ENCODE results near the gene TBX4.
"Not testable (repeated sequence)": the region's sequence is repeated elsewhere in the genome, so short reads cannot be mapped to it uniquely, and the experiment has no call there.

The TBX4 gene

GRCh38 chr17:61425682-61426481, 26.3 kb upstream of the TBX4 start:
- no peak for DNase-seq
- intact Hi-C loops (cut with DNase I): no loop called here

GRCh38 chr17:61426482-61427304, 25.5 kb upstream of the TBX4 start:
- no peak for DNase-seq
- intact Hi-C loops (cut with DNase I): no loop called here

- intact Hi-C loops (cut with DNase I): no loop called here
- no peak for DNase-seq
Observed at GRCh38 chr17:61427567-61427966, 24.7 kb upstream of the TBX4 start.

- DNase-seq: no peak
- intact Hi-C loops (cut with DNase I): no loop called here
Observed at GRCh38 chr17:61429274-61429673, 22.9 kb upstream of the TBX4 start.

GRCh38 chr17:61429831-61430230, 22.4 kb upstream of the TBX4 start:
- DNase-seq; intact Hi-C loops (cut with DNase I): not testable (repeated sequence)

GRCh38 chr17:61431594-61432311, 20.5 kb upstream of the TBX4 start:
- intact Hi-C loops (cut with DNase I): no loop called here
- DNase-seq: no peak

GRCh38 chr17:61436273-61436672, 15.9 kb upstream of the TBX4 start:
- no peak for DNase-seq
- intact Hi-C loops (cut with DNase I): no loop called here

GRCh38 chr17:61436995-61437704, 15.1 kb upstream of the TBX4 start:
- DNase-seq: no peak
- intact Hi-C loops (cut with DNase I): no loop called here

- no peak for DNase-seq
- intact Hi-C loops (cut with DNase I): no loop called here
Observed at GRCh38 chr17:61440697-61441096, 11.5 kb upstream of the TBX4 start.

GRCh38 chr17:61441507-61441906, 10.7 kb upstream of the TBX4 start:
- intact Hi-C loops (cut with DNase I); DNase-seq: not testable (repeated sequence)

- intact Hi-C loops (cut with DNase I): no loop called here
- DNase-seq: no peak
Observed at GRCh38 chr17:61442136-61442775, 10.0 kb upstream of the TBX4 start.

GRCh38 chr17:61442878-61443474, 9.2 kb upstream of the TBX4 start:
- DNase-seq: no peak
- intact Hi-C loops (cut with DNase I): no loop called here

GRCh38 chr17:61443475-61443882, 8.7 kb upstream of the TBX4 start:
- no peak for DNase-seq
- intact Hi-C loops (cut with DNase I): no loop called here

- intact Hi-C loops (cut with DNase I): no loop called here
- DNase-seq: no peak
Observed at GRCh38 chr17:61444075-61444474, 8.1 kb upstream of the TBX4 start.

- no peak for DNase-seq
- intact Hi-C loops (cut with DNase I): no loop called here
Observed at GRCh38 chr17:61444831-61445230, 7.4 kb upstream of the TBX4 start.

- intact Hi-C loops (cut with DNase I): no loop called here
- DNase-seq: no peak
Observed at GRCh38 chr17:61447358-61447757, 4.9 kb upstream of the TBX4 start.

- intact Hi-C loops (cut with DNase I): no loop called here
Observed at GRCh38 chr17:61448042-61448441, 4.2 kb upstream of the TBX4 start.

GRCh38 chr17:61449140-61449539, 3.1 kb upstream of the TBX4 start:
- DNase-seq; intact Hi-C loops (cut with DNase I): not testable (repeated sequence)

More at GRCh38 chr17:61448042-61448441, 4.2 kb upstream of the TBX4 start:
- DNase-seq: no peak

All from posterior cingulate gyrus (tissue), 11 donors.